ENCODE data around the gene LPAR5.
A peak's percentile ranks its signal among the peaks of the same experiment; 100 is the strongest.

Gene LPAR5

DNA sequence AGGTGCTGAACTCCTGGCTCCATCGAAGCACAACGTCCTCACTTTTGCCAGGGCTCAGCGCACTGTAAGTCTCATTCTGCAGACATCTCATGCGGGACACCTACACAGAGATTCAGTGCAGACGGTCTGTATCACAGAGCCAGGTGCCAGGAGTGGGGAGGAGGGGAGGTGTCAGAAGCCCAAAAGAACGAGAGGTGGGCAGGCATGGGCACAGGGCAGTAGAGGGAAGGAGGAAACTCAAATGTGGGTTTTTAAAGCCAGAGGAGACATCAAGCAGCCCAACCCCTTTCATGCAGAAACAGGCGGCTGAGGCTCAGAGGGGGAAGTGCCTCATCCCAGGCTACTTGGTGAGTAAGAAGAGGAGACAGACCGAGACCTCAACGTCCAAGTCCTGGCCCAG lies 2.5 kb upstream of the LPAR5 start:
- no peak for DNase-seq (ENCODE audit: low read depth)

DNA sequence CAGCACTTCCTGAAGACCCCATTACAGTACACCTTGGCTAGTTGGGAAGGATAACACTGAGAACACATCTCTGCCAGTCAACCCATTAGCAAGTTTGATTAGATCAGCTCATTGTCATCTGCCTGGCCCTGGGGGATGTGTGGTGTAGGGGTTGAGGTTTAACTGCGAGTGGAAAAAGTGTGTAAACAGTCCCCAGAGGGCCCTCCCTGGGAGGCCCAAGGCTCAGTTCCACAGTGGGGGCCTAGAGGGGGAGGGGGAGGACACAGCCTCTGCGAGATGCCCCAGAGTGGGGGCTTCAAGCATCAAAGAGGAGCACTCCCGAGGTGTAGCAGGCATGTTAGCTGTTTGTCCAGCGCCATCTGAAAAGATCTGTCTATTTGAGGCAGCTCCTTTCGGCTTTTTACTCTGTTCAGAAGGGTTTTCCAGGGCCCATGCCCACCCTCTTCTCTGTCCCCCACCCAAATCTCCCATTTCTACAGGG lies 344 bp downstream of the LPAR5 start:
- no peak for DNase-seq (ENCODE audit: low read depth)

DNA sequence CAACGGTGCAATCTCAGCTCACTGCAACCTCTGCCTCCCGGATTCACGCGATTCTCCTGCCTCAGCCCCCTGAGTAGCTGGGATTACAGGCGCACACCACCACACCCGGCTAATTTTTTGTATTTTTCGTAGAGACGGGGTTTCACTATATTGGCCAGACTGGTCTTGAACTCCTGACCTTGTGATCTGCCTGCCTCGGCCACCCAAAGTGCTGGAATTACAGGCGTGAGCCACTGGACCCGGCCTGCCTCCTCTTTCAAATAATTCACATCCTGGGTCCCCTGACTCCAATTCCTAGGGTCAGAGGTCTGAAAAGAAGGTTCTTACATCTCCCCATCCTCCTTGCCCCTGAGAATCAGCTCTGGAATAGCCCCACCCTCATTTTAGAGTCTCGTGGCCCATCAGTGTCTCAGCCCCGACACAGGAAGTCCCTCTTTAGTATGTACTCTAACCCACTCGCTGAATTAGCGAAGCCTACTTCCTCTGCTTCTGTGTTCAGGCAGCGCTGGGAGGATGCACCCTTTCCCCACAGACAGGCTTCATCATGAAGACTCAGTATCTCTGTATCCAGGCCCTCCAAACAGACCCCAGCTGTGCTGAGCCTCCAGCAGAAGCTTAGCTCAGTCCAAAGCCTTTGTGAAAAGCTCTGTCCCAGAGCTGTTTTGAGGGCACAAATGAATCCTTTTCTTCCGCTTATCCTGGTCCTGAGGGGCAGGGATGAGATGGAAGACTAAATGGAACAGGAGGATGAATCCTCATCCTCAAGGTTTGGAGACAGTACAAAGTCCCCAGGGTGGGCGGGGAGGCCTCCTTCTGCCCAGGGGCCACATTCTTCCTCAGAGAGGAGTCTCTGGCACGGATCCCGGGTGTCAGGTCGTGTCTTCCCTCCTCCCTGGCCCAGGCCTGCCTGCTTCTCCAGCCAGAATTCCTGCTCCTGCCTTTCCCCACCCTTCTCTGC lies 3.5 kb downstream of the LPAR5 start:
- DNase-seq (ENCODE audit: low read depth): no peak

DNA sequence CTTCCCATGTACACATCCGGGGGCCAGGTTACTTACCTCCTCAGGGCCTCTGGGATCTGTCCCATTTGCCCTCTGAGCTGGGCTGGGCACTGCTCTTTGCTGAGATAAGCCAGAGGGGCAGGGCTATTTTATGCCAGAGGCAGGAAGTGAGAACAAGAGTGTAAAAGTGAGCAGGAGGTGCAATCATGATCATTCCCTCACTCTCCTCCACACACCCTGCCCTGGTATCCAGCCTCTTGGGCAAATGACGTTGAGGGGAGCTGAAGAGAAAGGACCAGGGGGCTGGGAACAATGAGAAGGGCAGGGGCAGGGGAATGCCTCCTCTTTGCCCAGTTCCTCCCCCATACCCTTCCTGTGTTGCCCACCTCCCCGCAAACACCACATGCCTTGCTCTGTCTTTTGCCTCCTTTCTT lies 4.2 kb downstream of the LPAR5 start:
- no peak for DNase-seq (ENCODE audit: low read depth)

DNA sequence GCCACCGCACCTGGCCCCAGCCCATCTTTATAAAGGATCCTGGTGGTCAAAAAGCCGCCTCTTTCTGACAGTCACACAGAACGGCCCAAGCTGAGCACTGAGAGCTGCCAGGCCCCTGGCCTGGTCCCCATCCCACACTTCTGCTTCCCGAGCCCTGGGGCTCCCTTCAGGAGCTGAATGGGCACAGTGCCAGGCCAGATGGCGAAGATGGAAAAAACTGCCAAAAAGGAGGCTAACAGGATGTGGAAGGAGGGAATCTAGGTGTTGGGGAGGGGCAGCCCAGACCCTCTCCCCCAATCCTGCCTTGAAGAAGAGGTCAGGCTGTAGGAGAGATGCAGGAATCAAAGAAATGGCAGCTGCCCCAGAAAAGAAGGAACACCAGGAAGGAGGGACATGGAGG lies 5.0 kb downstream of the LPAR5 start:
- no peak for DNase-seq (ENCODE audit: low read depth)

DNA sequence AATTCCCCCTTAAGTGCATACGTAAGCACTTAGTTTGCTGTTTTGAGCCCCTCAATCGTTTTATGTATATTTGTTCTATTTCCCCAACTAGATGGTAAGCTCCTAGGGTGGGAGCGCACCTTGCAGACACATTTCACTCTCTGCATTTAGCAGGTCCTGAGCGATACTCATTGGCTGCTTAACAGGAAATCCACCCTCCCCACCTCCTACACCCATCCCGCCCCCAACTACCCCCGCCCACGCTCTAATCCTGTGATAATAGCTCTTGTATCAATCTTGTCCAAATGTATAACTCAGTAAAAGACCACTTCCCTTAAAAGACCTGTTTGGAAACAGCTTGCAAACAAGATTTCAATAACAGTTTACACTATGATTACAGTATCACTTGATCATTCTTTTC lies 8.1 kb downstream of the LPAR5 start:
- no peak for DNase-seq (ENCODE audit: low read depth)

DNA sequence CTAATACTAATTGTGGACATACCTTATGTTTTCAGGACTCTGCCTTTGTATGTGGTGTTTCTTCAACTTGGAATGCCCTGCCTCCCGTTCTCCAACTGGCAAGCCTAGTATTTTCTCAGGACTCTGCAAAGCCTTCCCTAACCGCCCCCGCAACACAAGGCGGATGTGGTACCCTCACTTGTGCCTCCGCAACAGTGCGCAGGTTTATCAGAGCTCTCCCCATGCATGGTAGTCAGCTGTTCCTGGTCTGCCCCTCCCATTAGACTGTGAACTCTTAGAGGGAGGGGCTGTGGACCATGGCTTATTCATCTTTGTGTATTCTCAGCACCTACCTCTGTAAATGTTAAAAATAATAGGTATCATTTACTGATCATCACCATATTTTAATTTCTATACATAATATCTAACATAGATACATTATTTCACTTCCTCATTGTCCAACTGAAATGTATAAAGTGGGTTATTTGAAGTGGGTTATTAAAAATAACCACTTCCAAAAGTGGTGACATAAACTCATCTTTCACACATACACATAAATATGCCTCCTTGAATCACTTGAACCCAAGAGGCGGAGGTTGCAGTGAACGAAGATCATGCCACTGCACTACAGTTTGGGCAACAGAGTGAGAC lies 9.0 kb downstream of the LPAR5 start:
- DNase-seq (ENCODE audit: low read depth): no peak

DNA sequence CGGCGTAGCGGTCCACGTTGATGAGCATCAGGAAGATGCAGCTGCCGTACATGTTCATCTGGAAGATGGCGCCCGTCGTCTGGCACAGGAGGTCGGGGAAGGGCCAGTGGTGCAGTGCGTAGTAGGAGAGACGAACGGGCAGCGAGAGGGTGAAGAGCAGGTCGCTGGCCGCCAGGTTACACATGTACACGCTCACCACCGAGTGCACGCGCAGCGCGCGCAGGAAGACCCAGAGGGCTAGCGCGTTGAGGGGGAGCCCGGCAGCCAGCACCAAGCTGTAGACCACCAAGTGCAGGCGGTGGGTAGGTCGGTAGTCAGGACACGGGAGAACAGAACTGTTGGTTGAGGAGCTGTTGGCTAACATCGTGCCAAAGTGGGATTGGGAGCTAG lies 14.9 kb downstream of the LPAR5 start:
- no peak for DNase-seq (ENCODE audit: low read depth)

DNA sequence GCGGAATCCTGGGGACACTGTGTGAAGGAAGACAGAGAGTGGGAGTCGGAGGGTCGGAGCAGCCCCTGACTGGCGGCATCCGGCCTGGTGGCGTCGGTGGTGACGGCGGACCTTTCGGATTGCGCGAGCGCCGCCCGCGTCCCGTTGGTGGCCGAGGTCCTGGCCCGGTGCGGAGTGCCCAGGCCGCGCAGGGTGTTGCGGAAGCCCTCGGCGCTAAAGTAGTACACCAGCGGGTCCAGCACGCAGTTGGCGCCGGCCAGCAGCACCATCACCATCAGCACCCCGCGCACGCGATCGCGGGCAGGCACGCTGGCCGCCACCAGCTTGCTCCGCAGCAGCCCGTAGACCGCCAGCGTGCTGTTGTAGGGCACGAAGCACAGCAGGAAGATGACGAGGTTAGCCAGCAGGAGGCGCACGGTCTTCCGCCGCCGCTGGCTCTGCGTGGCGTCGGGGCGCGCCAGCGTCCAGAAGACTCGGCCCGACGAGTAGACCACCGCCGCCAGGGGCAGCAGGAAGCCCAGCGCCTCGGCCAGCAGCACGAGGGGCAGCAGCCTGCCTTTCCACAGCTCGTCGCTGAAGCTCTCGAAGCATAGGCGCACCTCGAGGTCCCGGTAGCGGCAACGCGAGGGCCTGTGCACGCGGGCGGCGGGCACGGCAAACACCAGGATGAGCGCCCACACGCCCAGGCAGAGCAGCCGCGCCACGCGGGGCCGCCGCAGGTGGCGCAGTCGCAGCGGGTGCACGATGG lies 15.4 kb downstream of the LPAR5 start:
- DNase-seq (ENCODE audit: low read depth): no peak

DNA sequence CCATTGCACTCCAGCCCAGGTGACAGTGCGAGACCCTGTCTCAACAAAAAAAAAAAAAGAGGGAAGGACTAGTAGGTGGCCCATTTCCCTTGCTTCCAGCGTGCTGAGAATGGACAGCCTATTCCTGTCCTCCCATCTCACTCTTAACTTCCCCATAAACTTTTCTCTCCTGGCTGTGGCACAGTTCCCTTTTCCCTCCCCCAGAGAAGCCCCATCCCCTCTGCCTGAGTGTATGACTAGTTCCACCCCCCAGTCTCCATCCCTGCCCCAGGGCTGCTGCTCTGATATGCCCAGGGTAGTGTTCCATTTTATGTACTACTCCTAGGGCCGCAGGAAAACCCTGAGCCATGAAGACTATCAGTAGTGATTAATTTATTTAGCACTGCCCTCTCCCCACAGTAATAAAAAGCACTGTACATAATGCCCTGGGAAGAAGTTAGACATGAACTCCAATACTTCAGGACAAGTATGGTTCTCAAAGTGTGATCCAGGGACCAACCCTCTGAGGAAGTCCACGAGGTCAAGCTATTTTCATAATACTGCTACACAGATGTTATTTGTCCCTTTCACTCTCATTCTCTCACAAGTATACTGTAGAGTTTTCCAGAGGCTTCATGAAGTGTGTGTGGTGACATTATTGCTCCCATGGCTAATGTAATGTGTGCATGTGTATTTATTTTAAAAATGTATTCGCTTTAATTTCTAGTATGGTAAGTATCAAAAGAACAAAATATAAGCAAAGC lies 17.1 kb downstream of the LPAR5 start:
- no peak for DNase-seq (ENCODE audit: low read depth)

DNA sequence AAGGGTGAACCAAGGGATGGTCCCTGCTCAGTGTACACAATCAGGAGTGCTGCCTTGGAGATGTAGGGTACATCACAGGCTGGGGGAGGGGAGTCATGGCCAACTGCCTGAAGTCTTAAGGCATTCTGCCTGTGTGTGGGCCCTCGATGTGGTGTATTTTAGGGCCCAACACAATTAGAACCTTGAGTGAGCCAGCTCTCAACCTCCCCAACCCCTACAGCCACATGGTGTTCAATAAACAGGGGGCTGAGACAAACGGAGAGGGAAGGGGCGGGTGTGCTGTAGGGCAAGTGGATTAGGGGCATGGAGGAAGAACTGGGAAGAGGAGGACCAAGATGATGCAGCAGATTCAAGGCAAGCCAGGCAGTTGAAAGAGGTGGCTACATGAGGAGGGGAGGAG lies 20.0 kb downstream of the LPAR5 start:
- DNase-seq (ENCODE audit: low read depth): no peak

DNA sequence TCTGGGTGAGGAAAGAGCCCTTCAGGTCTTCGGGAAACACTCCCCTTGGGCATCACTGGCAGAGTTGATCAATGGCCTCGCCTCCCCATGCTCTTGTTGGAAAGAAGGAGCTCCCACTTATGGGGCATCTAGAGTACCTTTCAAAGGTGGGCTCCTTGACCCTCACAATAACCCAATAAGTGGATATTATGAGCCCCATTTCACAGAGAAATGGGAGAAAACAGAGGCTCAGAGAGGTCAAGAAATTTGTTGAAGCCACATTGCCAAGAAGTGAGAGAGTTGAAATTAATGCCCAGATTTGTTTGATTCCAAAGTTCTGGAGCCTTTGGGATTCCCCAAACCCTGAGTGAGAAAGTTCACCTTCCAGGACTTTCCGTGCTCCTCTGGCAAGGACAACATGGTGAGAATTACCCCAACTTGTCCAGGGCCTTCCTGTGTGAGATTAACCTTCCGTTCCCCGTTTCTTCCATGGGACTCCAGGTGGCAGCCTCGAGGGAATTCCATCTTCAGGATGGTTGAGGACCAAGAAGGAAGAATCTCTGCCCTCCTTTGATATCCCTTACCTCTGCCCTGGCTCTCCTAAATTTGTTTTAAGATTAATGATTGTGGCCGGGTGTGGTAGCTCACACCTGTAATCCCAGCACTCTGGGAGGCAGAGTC lies 21.1 kb downstream of the LPAR5 start:
- DNase-seq (ENCODE audit: low read depth): peak; percentile 49

DNA sequence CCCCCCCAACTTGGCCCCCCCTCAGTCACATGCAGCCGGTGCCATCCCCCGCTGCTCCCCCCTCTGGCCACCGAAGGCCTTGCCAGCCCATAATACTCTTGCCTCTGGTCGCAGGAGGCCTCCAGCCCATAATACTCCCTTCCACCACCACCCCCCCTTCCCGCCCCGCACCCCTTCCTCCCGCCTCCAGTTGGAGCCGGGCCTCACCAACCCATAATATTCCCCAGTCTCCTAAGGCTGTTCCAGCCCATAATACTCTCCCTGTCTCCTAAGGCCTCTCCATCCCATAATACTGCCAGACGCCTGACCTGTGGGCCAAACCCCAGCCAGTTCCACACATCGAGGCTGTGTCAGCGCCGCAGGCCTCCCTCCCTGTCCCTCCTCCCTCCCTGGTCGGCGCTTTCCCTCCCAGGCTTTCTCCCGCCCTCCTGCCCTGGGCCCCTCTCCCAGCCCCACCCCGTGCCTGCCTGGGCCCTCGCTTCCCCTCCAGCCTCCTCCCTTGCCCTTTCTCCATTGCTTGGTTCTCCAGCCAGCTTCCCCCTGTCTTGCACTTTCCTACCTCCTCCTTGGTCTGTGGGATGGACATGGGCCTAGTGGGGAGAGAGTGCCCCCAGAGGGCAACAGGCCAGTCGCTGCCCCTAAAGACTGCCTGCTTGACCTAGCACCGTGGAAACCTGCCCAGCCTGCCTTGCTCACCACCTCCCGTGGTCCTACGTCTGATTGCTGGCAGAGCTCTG lies 21.8 kb downstream of the LPAR5 start:
- peak; percentile 95 for DNase-seq (ENCODE audit: low read depth)

DNA sequence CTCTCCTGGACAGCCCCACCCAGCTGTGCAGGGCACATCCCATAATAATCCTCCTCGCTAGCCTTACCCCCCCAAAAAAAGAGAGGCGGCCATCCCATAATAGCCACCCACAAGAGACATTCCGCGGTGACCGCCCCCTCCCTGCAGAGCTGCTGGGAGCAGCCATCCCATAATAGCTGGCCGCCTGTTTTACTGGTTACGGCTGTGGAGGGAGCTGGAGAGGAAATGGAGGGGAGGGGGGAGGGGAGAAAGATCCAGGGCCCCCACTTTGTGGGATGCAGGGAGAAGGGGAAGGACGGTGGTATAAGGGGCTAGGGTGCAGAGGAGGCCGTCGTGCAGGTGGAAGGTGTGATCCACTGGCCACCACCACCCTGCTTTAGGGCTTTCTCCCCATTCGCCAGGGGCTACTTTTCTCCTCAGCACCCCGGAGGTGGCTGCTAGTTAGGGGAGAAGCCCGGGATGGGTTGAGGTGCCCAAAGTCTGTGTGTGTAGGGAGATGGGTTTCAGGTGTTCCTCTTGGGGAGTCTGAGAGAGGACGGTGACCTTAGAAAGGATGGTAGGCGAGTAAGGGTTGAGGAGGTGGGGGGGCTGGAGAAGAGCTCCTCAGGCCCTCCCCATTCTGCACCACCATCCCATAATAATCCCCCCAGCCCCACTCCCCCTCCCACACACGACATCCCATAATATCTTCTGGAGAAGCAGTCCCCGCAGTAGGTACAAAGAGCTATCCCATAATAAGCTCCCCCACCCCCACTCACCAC lies 22.6 kb downstream of the LPAR5 start:
- DNase-seq (ENCODE audit: low read depth): peak; percentile 72

DNA sequence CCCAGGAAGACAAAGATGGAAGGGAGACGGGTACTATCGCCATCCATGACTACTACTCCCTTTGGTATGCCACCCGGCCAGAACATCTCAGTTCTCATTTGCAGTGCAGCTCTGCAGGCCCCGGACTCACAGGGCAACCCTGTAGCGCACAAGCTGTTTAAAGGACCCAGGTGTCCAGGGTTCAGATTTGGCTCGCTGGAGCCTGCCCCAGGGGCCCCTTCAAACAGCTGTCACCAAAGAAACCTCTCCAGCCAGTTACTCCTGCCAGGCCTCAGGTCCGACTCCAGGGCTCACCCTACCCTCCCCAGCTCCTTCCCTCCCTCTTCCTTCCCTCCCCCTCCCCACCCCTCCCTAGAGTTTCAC lies 23.1 kb downstream of the LPAR5 start:
- no peak for DNase-seq (ENCODE audit: low read depth)

DNA sequence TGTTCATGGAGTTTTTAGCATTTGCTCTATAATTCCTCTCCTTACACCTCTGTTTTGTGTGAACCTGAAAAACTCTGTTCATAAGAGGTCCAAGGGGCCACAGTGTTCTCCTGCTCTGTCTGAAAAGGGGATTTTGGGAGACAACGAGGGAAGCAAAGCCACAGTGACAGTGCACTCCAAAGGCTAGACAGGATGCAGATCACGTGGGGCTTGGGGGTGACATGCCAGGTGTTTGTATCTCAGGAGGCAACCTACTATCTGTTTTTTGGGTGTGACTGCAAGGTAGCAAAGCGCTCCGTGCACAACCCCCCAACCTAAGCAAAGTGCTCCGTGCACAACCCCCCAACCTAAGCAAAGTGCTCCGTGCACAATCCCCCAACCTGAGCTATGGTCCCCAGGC lies 23.5 kb downstream of the LPAR5 start:
- DNase-seq (ENCODE audit: low read depth): no peak

DNA sequence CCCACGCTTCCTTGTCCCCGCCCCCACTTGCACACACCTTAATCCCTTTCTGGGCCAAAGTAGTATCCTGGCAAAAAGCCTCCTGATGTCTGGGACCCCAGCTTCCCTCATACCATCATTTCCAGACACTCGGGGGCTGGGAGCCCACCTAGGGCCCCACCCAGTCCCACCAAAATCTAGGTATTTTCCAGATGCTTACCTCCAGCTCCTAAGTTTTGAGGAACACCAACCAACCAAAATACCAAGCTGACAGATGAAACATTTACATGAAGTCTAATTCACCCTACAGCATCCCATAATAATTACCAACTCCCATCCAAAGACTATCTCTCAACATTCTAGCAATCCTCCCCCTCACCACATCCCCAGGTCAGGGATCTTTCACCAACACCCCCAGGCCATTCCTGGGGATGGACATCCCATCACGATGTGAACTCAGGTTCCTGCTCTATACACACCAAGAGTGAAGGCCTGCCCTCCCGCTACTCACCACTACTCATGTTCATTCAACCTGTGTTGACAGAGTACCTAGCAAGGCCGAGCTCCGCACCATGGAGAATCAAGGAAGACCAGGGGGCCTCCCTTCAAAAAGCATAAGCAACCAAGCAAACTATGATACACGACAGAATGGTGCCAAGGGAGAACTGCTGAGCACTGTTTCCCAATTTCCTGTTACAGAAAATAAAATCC lies 27.0 kb downstream of the LPAR5 start:
- DNase-seq (ENCODE audit: low read depth): peak; percentile 31

DNA sequence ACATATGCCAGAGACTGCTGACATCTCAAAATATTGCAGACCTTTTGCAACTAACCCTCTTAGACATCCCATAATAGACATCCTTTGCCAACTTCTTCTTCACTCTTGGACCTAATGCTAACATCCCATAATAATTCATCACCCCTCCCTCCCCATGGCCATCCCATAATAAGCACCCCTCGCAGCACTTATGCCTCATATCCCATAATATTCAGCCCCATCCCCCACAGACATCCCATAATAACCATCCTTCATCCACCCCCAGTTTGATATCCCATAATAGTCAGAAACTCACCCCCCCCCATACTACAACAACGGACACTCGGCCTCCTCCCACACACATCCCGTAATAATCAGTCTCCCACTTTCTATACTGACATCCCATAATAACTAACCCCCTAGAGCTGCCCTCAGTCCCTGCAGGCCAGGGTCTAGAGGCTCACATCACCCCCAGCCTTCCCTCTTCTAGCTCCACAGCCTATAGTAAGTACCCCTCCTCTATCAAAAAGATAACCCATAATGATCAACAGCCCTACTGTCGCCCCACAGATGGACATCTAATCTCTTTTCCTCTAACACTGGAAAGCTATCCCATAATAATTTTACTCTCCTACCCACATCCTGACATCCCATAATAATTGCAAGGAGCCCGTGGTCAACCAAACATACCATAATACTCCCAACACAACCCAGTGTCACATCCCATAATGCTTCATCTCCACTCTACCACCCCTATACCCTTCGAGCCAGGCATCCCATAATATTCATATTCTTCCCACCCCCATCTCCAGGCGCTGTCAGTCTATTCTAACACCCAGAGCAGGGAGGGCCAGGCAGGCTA lies 27.8 kb downstream of the LPAR5 start:
- DNase-seq (ENCODE audit: low read depth): peak; percentile 71
